ENCODE results near the gene MMD.
"Not testable (repeated sequence)": the region's sequence is repeated elsewhere in the genome, so short reads cannot be mapped to it uniquely, and the experiment has no call there.

MMD gene

GRCh38 chr17:55448681-55449080 lies 27.0 kb upstream of the MMD start:
- H4K91ac ChIP-seq (ENCODE audit: low read length): no peak overlapping the region
- no peaks in the 10 kb centered on the region for H3K27me3 ChIP-seq (ENCODE audit: control insufficient read depth in 1 of 2, insufficient read depth in 1 of 2, low read length in 2 of 2)
- no peak overlapping the region for H2BK5ac ChIP-seq (ENCODE audit: low read depth, low read length, poor library complexity, severe bottlenecking)
- H2BK15ac ChIP-seq (ENCODE audit: low read depth, poor library complexity, severe bottlenecking): no peak overlapping the region
- H2AFZ ChIP-seq (ENCODE audit: low read depth, low read length): no peak overlapping the region
- H4K8ac ChIP-seq (ENCODE audit: low read length): no peak overlapping the region
- H3K18ac ChIP-seq (ENCODE audit: low read depth in 1 of 2, low read length in 2 of 2): peak overlapping the region in 1 of 2 experiments; percentile 33
- no peak overlapping the region for H2BK120ac ChIP-seq (ENCODE audit: low read depth, low read length)
- 9% methylated on average over 4 of the region's 4 CpGs for WGBS
- no peak overlapping the region for H2BK12ac ChIP-seq (ENCODE audit: low read length in 2 of 2)
- H2AK5ac ChIP-seq (ENCODE audit: low read length, severe bottlenecking): no peak overlapping the region
- no peak overlapping the region for H3K4me3 ChIP-seq (ENCODE audit: insufficient read depth in 1 of 2, low read depth in 1 of 2, low read length in 2 of 2)
- no peak overlapping the region for H3K9ac ChIP-seq (ENCODE audit: low read length)
- peak overlapping the region; percentile 10 for H3K27ac ChIP-seq (ENCODE audit: low read length, poor library complexity, severe bottlenecking)
- peak overlapping the region in 1 of 2 experiments; percentile 33 for H3K4ac ChIP-seq (ENCODE audit: low read depth in 1 of 2, low read length in 2 of 2)
- no peak overlapping the region for H3K4me2 ChIP-seq (ENCODE audit: low read length, poor library complexity, severe bottlenecking)
- peak; percentile 92 for DNase-seq
- no peaks in the 10 kb centered on the region for H3K9me3 ChIP-seq (ENCODE audit: control insufficient read depth, low read length)
- H3K14ac ChIP-seq (ENCODE audit: low read length in 2 of 2): no peak overlapping the region
- no peaks in the 10 kb centered on the region for H3K36me3 ChIP-seq (ENCODE audit: control insufficient read depth in 1 of 2, insufficient read depth in 2 of 2, low read depth in 1 of 2, low read length in 2 of 2)
- no peak overlapping the region for H3K23ac ChIP-seq (ENCODE audit: low read length in 2 of 2)
- peaks cover 19% of the 10 kb centered on the region for H3K4me1 ChIP-seq (ENCODE audit: control insufficient read depth, insufficient read depth, low read depth, low read length)
- H3K79me1 ChIP-seq (replicated peaks; ENCODE audit: low read length, poor library complexity, severe bottlenecking): no peaks in the 10 kb centered on the region

DNA sequence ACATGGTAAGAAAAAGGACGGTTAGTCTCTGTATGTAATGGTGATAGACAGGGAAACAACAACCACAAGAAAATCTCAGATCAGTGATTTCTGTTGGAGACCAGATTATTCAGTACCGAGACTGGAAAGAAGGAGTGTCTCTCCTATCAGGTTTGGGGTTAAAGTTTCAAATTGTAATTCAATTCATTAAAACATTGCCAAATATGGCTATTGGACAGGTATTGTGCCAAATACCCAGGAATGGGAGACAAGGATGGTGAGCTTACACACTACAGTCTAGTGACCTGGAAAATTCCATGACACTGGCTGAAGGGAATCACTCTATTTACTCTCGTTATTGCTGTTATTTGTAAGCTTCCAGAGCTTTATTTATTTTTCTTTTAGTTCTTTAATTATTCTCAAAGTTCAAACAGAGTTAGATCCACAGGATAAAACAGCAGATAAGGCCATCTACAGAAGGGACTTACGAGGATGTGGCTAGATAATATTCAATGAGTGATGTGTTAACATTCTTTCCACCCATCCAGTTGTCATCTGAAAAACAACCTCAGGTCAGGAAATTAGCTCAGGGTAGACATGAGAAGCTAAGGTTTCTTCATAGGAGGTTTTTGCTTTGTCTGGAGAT lies 25.1 kb upstream of the MMD start:
- Histone ChIP-seq H3K36me3 (ENCODE audit: control insufficient read depth in 1 of 2, insufficient read depth in 2 of 2, low read depth in 1 of 2, low read length in 2 of 2) (no peaks in the 10 kb centered on the region), H3K79me1 (replicated peaks; ENCODE audit: low read length, poor library complexity, severe bottlenecking) (no peaks in the 10 kb centered on the region), H2BK15ac (ENCODE audit: low read depth, poor library complexity, severe bottlenecking) (no peak overlapping the region), H3K18ac (ENCODE audit: low read depth in 1 of 2, low read length in 2 of 2) (peak overlapping the region in 1 of 2 experiments; percentile 39), H3K27ac (ENCODE audit: low read length, poor library complexity, severe bottlenecking) (no peak overlapping the region), H3K14ac (ENCODE audit: low read length in 2 of 2) (no peak overlapping the region), H2BK120ac (ENCODE audit: low read depth, low read length) (no peak overlapping the region), H4K91ac (ENCODE audit: low read length) (no peak overlapping the region), H3K27me3 (ENCODE audit: control insufficient read depth in 1 of 2, insufficient read depth in 1 of 2, low read length in 2 of 2) (no peaks in the 10 kb centered on the region), H3K4ac (ENCODE audit: low read depth in 1 of 2, low read length in 2 of 2) (no peak overlapping the region), H4K8ac (ENCODE audit: low read length) (no peak overlapping the region), H2BK5ac (ENCODE audit: low read depth, low read length, poor library complexity, severe bottlenecking) (no peak overlapping the region), H2BK12ac (ENCODE audit: low read length in 2 of 2) (no peak overlapping the region), H3K23ac (ENCODE audit: low read length in 2 of 2) (no peak overlapping the region), H3K4me2 (ENCODE audit: low read length, poor library complexity, severe bottlenecking) (no peak overlapping the region), H3K4me3 (ENCODE audit: insufficient read depth in 1 of 2, low read depth in 1 of 2, low read length in 2 of 2) (no peak overlapping the region), H3K9me3 (ENCODE audit: control insufficient read depth, low read length) (no peaks in the 10 kb centered on the region), H2AK5ac (ENCODE audit: low read length, severe bottlenecking) (no peak overlapping the region), H3K4me1 (ENCODE audit: control insufficient read depth, insufficient read depth, low read depth, low read length) (peaks cover 16% of the 10 kb centered on the region), H2AFZ (ENCODE audit: low read depth, low read length) (no peak overlapping the region), H3K9ac (ENCODE audit: low read length) (no peak overlapping the region)
- 39% methylated on average over 2 of the region's 4 CpGs for WGBS
- peak; percentile 50 for DNase-seq

- not testable (repeated sequence) for H2AK5ac ChIP-seq (ENCODE audit: low read length, severe bottlenecking)
- 92% methylated on average over 3 of the region's 4 CpGs for WGBS
- H3K4ac ChIP-seq (ENCODE audit: low read depth in 1 of 2, low read length in 2 of 2): peak overlapping the region in 1 of 2 experiments; percentile 26
Measured at GRCh38 chr17:55446004-55446403, 24.4 kb upstream of the MMD start.

DNA sequence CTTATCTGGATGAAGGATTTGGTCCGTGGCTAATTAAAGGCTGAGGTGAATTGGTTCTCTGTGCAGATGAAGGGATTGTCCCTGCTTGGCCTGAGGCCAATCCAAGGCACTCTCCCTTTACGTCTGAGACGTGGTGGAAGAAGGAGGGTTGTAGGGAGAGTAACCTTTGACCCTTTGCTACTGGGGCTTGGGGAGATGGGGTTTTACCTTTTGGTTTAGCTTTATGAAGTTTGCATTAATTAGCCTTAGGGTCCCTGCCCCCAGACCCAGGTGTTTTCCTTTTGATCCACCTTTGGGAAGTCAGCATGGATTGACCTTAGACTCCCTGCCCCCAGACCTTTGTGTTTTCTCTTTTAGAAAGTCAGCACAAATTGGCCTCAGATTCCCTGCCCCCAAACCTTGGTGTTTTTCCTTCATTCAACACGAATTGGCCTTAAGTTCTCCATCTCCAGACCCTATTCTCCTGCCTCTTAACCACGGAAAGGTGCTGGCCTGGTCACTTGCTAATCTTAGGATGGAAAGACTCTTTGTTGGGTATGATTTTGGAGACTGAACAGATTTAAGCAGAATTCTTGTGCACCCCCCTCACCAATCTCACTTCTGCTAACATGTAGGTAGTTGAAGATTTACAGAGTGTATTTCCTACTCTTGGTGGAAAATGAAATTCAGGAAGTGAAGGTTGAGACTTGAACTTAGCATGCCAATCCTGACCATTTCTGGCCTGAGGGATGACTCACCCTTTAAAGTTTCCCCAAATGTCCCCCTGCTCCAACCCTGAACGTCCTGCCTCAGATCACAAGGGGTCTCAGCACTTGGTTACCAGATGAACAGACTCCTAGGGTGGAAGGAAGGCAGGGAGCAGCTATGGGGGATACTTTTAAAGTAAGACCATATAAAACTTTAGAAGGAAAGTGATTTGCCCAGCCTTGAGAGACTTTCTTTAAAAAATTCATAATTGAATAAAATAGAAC lies 23.1 kb upstream of the MMD start:
- Histone ChIP-seq H2AK5ac (ENCODE audit: low read length, severe bottlenecking) (peak overlapping the region; percentile 95), H2AFZ (ENCODE audit: low read depth, low read length) (no peak overlapping the region), H2BK120ac (ENCODE audit: low read depth, low read length) (peak overlapping the region; percentile 99), H3K18ac (ENCODE audit: low read depth in 1 of 2, low read length in 2 of 2) (peak overlapping the region; percentile 87 to 95), H3K79me1 (replicated peaks; ENCODE audit: low read length, poor library complexity, severe bottlenecking) (no peaks in the 10 kb centered on the region), H3K23ac (ENCODE audit: low read length in 2 of 2) (no peak overlapping the region), H3K27me3 (ENCODE audit: control insufficient read depth in 1 of 2, insufficient read depth in 1 of 2, low read length in 2 of 2) (no peaks in the 10 kb centered on the region), H3K4me1 (ENCODE audit: control insufficient read depth, insufficient read depth, low read depth, low read length) (peaks cover 12% of the 10 kb centered on the region), H2BK15ac (ENCODE audit: low read depth, poor library complexity, severe bottlenecking) (no peak overlapping the region), H3K9ac (ENCODE audit: low read length) (peak overlapping the region; percentile 13), H3K4me3 (ENCODE audit: insufficient read depth in 1 of 2, low read depth in 1 of 2, low read length in 2 of 2) (no peak overlapping the region), H3K36me3 (ENCODE audit: control insufficient read depth in 1 of 2, insufficient read depth in 2 of 2, low read depth in 1 of 2, low read length in 2 of 2) (no peaks in the 10 kb centered on the region), H2BK5ac (ENCODE audit: low read depth, low read length, poor library complexity, severe bottlenecking) (peak overlapping the region; percentile 88), H3K4ac (ENCODE audit: low read depth in 1 of 2, low read length in 2 of 2) (peak overlapping the region; percentile 73 to 80), H4K91ac (ENCODE audit: low read length) (peak overlapping the region; percentile 91), H3K27ac (ENCODE audit: low read length, poor library complexity, severe bottlenecking) (peak overlapping the region; percentile 90), H3K9me3 (ENCODE audit: control insufficient read depth, low read length) (no peaks in the 10 kb centered on the region), H2BK12ac (ENCODE audit: low read length in 2 of 2) (peak overlapping the region; percentile 92 to 99), H4K8ac (ENCODE audit: low read length) (peak overlapping the region; percentile 80), H3K4me2 (ENCODE audit: low read length, poor library complexity, severe bottlenecking) (no peak overlapping the region), H3K14ac (ENCODE audit: low read length in 2 of 2) (peak overlapping the region in 1 of 2 experiments; percentile 56)
- peak; percentile 68 for DNase-seq
- WGBS: 64% methylated on average over 3 of the region's 6 CpGs

More at GRCh38 chr17:55446004-55446403, 24.4 kb upstream of the MMD start:
- H2BK12ac ChIP-seq (ENCODE audit: low read length in 2 of 2): peak overlapping the region in 1 of 2 experiments; percentile 48
- peaks cover 14% of the 10 kb centered on the region for H3K4me1 ChIP-seq (ENCODE audit: control insufficient read depth, insufficient read depth, low read depth, low read length)
- H3K4me2 ChIP-seq (ENCODE audit: low read length, poor library complexity, severe bottlenecking); H2BK120ac ChIP-seq (ENCODE audit: low read depth, low read length); H2AFZ ChIP-seq (ENCODE audit: low read depth, low read length); H3K79me1 ChIP-seq (replicated peaks; ENCODE audit: low read length, poor library complexity, severe bottlenecking); H3K23ac ChIP-seq (ENCODE audit: low read length in 2 of 2); H3K9ac ChIP-seq (ENCODE audit: low read length); H3K4me3 ChIP-seq (ENCODE audit: insufficient read depth in 1 of 2, low read depth in 1 of 2, low read length in 2 of 2); H3K27me3 ChIP-seq (ENCODE audit: control insufficient read depth in 1 of 2, insufficient read depth in 1 of 2, low read length in 2 of 2); H3K36me3 ChIP-seq (ENCODE audit: control insufficient read depth in 1 of 2, insufficient read depth in 2 of 2, low read depth in 1 of 2, low read length in 2 of 2); H3K14ac ChIP-seq (ENCODE audit: low read length in 2 of 2); H2BK15ac ChIP-seq (ENCODE audit: low read depth, poor library complexity, severe bottlenecking); H2BK5ac ChIP-seq (ENCODE audit: low read depth, low read length, poor library complexity, severe bottlenecking); H4K91ac ChIP-seq (ENCODE audit: low read length); H4K8ac ChIP-seq (ENCODE audit: low read length); H3K9me3 ChIP-seq (ENCODE audit: control insufficient read depth, low read length): not testable (repeated sequence)
- H3K18ac ChIP-seq (ENCODE audit: low read depth in 1 of 2, low read length in 2 of 2): peak overlapping the region; percentile 43 to 68
- H3K27ac ChIP-seq (ENCODE audit: low read length, poor library complexity, severe bottlenecking): peak overlapping the region; percentile 90
- peak; percentile 54 for DNase-seq

Measured in mesenchymal stem cell (in vitro differentiated cells and primary cell).